CD4-positive, alpha-beta memory T cell (primary cell): ENCODE results near the gene MED16. TPM values are rescaled to one million over a fixed set of nuclear protein-coding genes. Genes with fewer than 3 reads are reported as not detected.
"Not testable (repeated sequence)": the region's sequence is repeated elsewhere in the genome, so short reads cannot be mapped to it uniquely, and the experiment has no call there.

Source experiments
- CTCF ChIA-PET: fragments of 350-600 bp; sonication (Branson Sonifier 250); formaldehyde crosslinking; loops from one replicate; lab custom pipeline; 2021; ENCODE audit warnings: inconsistent platforms; ENCODE audit not compliant: partially characterized antibody; lab: Charles Lee
- POLR2A ChIA-PET: fragments of 350-600 bp; sonication (Branson Sonifier 250); formaldehyde crosslinking; loops from one replicate; lab custom pipeline; 2021; ENCODE audit not compliant: partially characterized antibody; lab: Charles Lee
- DNase-seq, 5 donors: peaks; one replicate each; pipeline versions ENCODE4 v3.0.0 to v3.0.0-alpha.2; 2020 to 2022; ENCODE audit warnings: mixed read lengths in 1 of 5
- H3K27ac ChIP-seq: one replicate; pipeline ENCODE4 v1.7.0; 2013; ENCODE audit warnings: low read depth, low read length
- H3K27me3 ChIP-seq: 2 replicates; pipeline ENCODE4 v1.7.0; 2013; ENCODE audit warnings: mild to moderate bottlenecking, low read length, moderate library complexity; ENCODE audit not compliant: insufficient read depth
- H3K36me3 ChIP-seq: 2 replicates; pipeline ENCODE4 v1.7.0; 2013; ENCODE audit warnings: mild to moderate bottlenecking, low read length, moderate library complexity; ENCODE audit not compliant: insufficient read depth
- H3K4me1 ChIP-seq: 2 replicates; pipeline ENCODE4 v1.7.0; 2013; ENCODE audit warnings: mild to moderate bottlenecking, low read length, moderate library complexity; ENCODE audit not compliant: insufficient read depth
- H3K4me3 ChIP-seq, 2 donors: one replicate each; pipeline ENCODE4 v1.7.0; 2013; ENCODE audit warnings: low read length in 2 of 2, mild to moderate bottlenecking in 1 of 2
- H3K9me3 ChIP-seq, 2 donors: one replicate each; pipeline ENCODE4 v1.7.0; 2013; ENCODE audit warnings: low read length in 2 of 2, control low read depth in 1 of 2; ENCODE audit not compliant: control insufficient read depth in 1 of 2
- H3K27ac Mint-ChIP-seq, 7 donors: one replicate each; pipeline ENCODE4 v1.8.0; 2020 to 2021; ENCODE audit warnings: mixed read lengths in 7 of 7, mild to moderate bottlenecking in 6 of 7, inconsistent platforms in 3 of 7, moderate library complexity in 3 of 7
- H3K27me3 Mint-ChIP-seq, 2 donors: one replicate each; pipeline ENCODE4 v1.8.0; 2020 to 2021; ENCODE audit warnings: mixed read lengths in 2 of 2
- H3K36me3 Mint-ChIP-seq, 2 donors: one replicate each; pipeline ENCODE4 v1.8.0; 2020 to 2021; ENCODE audit warnings: mixed read lengths in 2 of 2, inconsistent platforms in 1 of 2, mild to moderate bottlenecking in 1 of 2
- H3K4me1 Mint-ChIP-seq, 4 donors: one replicate each; pipeline ENCODE4 v1.8.0; 2020 to 2021; ENCODE audit warnings: mixed read lengths in 4 of 4, mild to moderate bottlenecking in 1 of 4
- H3K4me3 Mint-ChIP-seq, 8 donors: one replicate each; pipeline ENCODE4 v1.8.0; 2020 to 2021; ENCODE audit warnings: mixed read lengths in 8 of 8, mild to moderate bottlenecking in 7 of 8, moderate library complexity in 6 of 8, inconsistent platforms in 3 of 8
- H3K9me3 Mint-ChIP-seq, 8 donors: one replicate each; pipeline ENCODE4 v1.8.0; 2020 to 2021; ENCODE audit warnings: mixed read lengths in 8 of 8, mild to moderate bottlenecking in 5 of 8, inconsistent platforms in 3 of 8, moderate library complexity in 1 of 8
- intact Hi-C: fragments of 100-400 bp; cut with micrococcal nuclease; formaldehyde crosslinking; loops from one replicate; pipeline ENCODE4 v1.15.1; 2023
- polyA plus RNA-seq, 2 donors: library from polyadenylated mRNA; unstranded; fragments of 300-500 nt; fragmentation: Illumina TruSeq; gene quantifications; one replicate each; pipeline ENCODE4 v1.2.3, GENCODE V29; 2021
- total RNA-seq, 2 experiments: library from RNA; stranded (reverse); gene quantifications; one replicate each; pipeline ENCODE4 v1.2.3, GENCODE V29; 2021

The MED16 gene
- total and polyA plus RNA-seq, 4 experiments from 2014 or later: 48.6 to 125 (median 70.0) TPM

GRCh38 chr19:855142-855541 lies 37.8 kb downstream of the MED16 start:
- Histone ChIP-seq H3K27ac (no peak overlapping the region), H3K36me3 (no peaks in the 10 kb centered on the region), H3K4me3 (no peak overlapping the region), H3K4me1 (no peaks in the 10 kb centered on the region), H3K9me3 (no peaks in the 10 kb centered on the region), H3K27me3 (peaks cover 3% of the 10 kb centered on the region)
- intact Hi-C loops: no loop called here
- Mint-ChIP-seq H3K9me3 (no peaks in the 10 kb centered on the region), H3K4me1 (peaks cover 0 to 5% (median under 1%) of the 10 kb centered on the region in 4 donors), H3K27me3 (peaks cover 0 to 9% of the 10 kb centered on the region in 2 donors), H3K4me3 (no peak overlapping the region), H3K27ac (no peak overlapping the region), H3K36me3 (no peaks in the 10 kb centered on the region)
- ChIA-PET POLR2A (interaction anchor here (1.1 kb wide), 1 partner anchor 38 kb away, joined by 3 read pairs; the partner anchor contains the start of gene RNU6-9), CTCF (interaction anchor here (1.2 to 4.0 kb wide), 4 partner anchors 24 to 129 kb away, joined by 3 to 43 read pairs (median 8); partner anchors contain the start of gene WDR18)
- DNase-seq: no peak

- intact Hi-C loops: no loop called here
- ChIA-PET CTCF (interaction anchor here (1.0 to 1.2 kb wide), 2 partner anchors 9 to 129 kb away, joined by 6 to 7 read pairs; partner anchors contain the start of gene WDR18), POLR2A (interaction anchor here (1.1 kb wide), 1 partner anchor 39 kb away, joined by 3 read pairs; the partner anchor contains the start of gene RNU6-9)
- no peak overlapping the region for H3K27ac ChIP-seq
- Mint-ChIP-seq H3K27ac (no peak overlapping the region), H3K9me3 (no peaks in the 10 kb centered on the region), H3K4me1 (peaks cover 0 to 5% (median under 1%) of the 10 kb centered on the region in 4 donors), H3K4me3 (no peak overlapping the region), H3K27me3 (peaks cover 2 to 9% of the 10 kb centered on the region in 2 donors), H3K36me3 (no peaks in the 10 kb centered on the region)
- H3K9me3 ChIP-seq: no peaks in the 10 kb centered on the region
- DNase-seq: no peak
- H3K27me3 ChIP-seq: peaks cover 3% of the 10 kb centered on the region
- no peak overlapping the region for H3K4me3 ChIP-seq
- no peaks in the 10 kb centered on the region for H3K4me1 ChIP-seq
- no peaks in the 10 kb centered on the region for H3K36me3 ChIP-seq
Observed at GRCh38 chr19:854549-854948, 38.4 kb downstream of the MED16 start.

GRCh38 chr19:853614-854220 lies 39.3 kb downstream of the MED16 start:
- H3K27ac ChIP-seq, H3K36me3 ChIP-seq, H3K27me3 ChIP-seq, H3K36me3 Mint-ChIP-seq, H3K4me1 ChIP-seq, H3K4me3 Mint-ChIP-seq, H3K9me3 ChIP-seq, H3K27ac Mint-ChIP-seq, DNase-seq, H3K9me3 Mint-ChIP-seq, H3K4me1 Mint-ChIP-seq, intact Hi-C loops, H3K4me3 ChIP-seq: not testable (repeated sequence)
- CTCF ChIA-PET: interaction anchor here (1.0 to 1.2 kb wide), 2 partner anchors 10 to 130 kb away, joined by 6 to 7 read pairs; partner anchors contain the start of gene WDR18
- peaks cover 4 to 12% of the 10 kb centered on the region in 2 donors for H3K27me3 Mint-ChIP-seq
- POLR2A ChIA-PET: interaction anchor here (1.1 kb wide), 1 partner anchor 40 kb away, joined by 3 read pairs; the partner anchor contains the start of gene RNU6-9

DNA sequence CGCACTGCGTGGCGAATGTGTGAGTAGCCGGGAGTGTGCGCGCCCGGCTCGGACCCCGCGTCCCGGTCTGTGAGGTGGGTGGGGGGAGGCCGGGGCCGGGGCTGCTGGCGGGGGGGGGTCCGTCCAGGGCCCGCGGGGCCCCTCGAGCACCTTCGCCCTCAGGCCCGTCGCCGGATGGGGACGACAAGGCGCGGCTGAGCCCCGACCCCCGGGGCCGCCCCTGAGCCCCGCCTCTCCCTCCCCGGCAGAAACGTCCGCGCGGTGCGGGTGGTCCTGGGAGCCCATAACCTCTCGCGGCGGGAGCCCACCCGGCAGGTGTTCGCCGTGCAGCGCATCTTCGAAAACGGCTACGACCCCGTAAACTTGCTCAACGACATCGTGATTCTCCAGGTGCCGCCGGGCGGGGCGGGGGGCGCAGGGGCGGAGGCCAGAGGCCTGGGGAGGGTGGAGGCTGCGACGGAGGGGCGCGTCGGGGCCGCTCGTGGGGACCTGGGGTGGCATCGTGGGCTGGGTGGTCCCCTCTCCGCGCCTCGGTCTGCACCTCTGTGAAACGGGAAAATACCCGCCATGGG lies 39.9 kb downstream of the MED16 start:
- Histone ChIP-seq H3K36me3 (no peaks in the 10 kb centered on the region), H3K4me3 (no peak overlapping the region), H3K4me1 (no peaks in the 10 kb centered on the region), H3K9me3 (no peaks in the 10 kb centered on the region), H3K27me3 (no peaks in the 10 kb centered on the region), H3K27ac (no peak overlapping the region)
- Mint-ChIP-seq H3K27ac (no peak overlapping the region), H3K4me1 (peaks cover 0 to 5% (median under 1%) of the 10 kb centered on the region in 4 donors), H3K36me3 (no peaks in the 10 kb centered on the region), H3K9me3 (no peaks in the 10 kb centered on the region), H3K27me3 (peaks cover 4 to 18% of the 10 kb centered on the region in 2 donors), H3K4me3 (no peak overlapping the region)
- ChIA-PET CTCF (no interaction called here), POLR2A (no interaction called here)
- DNase-seq: no peak
- intact Hi-C loops: no loop called here

DNA sequence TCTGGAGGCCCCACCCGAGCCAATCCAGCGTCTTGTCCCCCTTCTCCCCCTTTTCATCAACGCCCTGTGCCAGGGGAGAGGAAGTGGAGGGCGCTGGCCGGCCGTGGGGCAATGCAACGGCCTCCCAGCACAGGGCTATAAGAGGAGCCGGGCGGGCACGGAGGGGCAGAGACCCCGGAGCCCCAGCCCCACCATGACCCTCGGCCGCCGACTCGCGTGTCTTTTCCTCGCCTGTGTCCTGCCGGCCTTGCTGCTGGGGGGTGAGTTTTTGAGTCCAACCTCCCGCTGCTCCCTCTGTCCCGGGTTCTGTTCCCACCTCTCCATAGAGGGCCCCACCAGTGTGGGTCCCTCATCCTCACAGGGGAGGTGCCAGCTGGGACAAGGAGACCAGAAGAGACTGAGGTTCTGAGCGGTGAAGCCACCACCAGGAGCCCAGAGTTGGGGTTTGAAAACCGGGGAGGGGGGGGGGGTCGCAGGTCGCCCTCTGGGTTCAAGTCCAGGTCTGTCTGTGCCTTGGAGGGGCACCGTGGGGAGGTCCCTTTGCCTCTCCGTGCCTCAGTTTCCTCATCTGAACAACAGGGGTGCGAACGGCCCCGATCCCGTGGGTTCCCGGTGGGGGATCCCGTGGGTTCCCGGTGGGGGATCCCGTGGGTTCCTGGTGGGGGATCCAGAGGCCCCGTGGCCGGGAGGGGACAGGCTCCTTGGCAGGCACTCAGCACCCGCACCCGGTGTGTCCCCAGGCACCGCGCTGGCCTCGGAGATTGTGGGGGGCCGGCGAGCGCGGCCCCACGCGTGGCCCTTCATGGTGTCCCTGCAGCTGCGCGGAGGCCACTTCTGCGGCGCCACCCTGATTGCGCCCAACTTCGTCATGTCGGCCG lies 40.6 kb downstream of the MED16 start, which contains the start of gene ELANE:
Gene ELANE (plus strand): TSS at position 168 of the 878 bp plus-strand sequence. CDS start 26 bp downstream, at position 194.
- Histone ChIP-seq H3K27ac (no peak within 1 kb of the TSS), H3K9me3 (no peaks in the 10 kb centered on the region), H3K4me1 (no peaks in the 10 kb centered on the region), H3K27me3 (no peaks in the 10 kb centered on the region), H3K4me3 (no peak within 1 kb of the TSS), H3K36me3 (no peaks in the 10 kb centered on the region)
- intact Hi-C loops: no loop called here
- H3K27ac Mint-ChIP-seq: no peak within 1 kb of the TSS
- H3K4me1 Mint-ChIP-seq: peaks cover 0 to 5% (median under 1%) of the 10 kb centered on the region in 4 donors
- ChIA-PET CTCF (no interaction called here), POLR2A (no interaction called here)
- H3K4me3 Mint-ChIP-seq: no peak within 1 kb of the TSS
- no peaks in the 10 kb centered on the region for H3K9me3 Mint-ChIP-seq
- H3K27me3 Mint-ChIP-seq: peaks cover 5 to 19% of the 10 kb centered on the region in 2 donors
- no peak for DNase-seq
- no peaks in the 10 kb centered on the region for H3K36me3 Mint-ChIP-seq

- intact Hi-C loops: no loop called here
- H3K4me1 Mint-ChIP-seq: no peaks in the 10 kb centered on the region
- H3K27ac Mint-ChIP-seq: no peak overlapping the region
- H3K27ac ChIP-seq: no peak overlapping the region
- no peaks in the 10 kb centered on the region for H3K36me3 ChIP-seq
- no peak for DNase-seq
- H3K4me3 ChIP-seq: no peak overlapping the region
- H3K4me1 ChIP-seq: no peaks in the 10 kb centered on the region
- no peaks in the 10 kb centered on the region for H3K9me3 ChIP-seq
- H3K36me3 Mint-ChIP-seq: no peaks in the 10 kb centered on the region
- H3K27me3 ChIP-seq: no peaks in the 10 kb centered on the region
- H3K9me3 Mint-ChIP-seq: no peaks in the 10 kb centered on the region
- ChIA-PET CTCF (no interaction called here), POLR2A (no interaction called here)
- peaks cover 7 to 26% of the 10 kb centered on the region in 2 donors for H3K27me3 Mint-ChIP-seq
- H3K4me3 Mint-ChIP-seq: no peak overlapping the region
Observed at GRCh38 chr19:850979-851335, 42.0 kb downstream of the MED16 start.
